8988T (cell line): ENCODE data around the gene AFP.
"Not testable (repeated sequence)": the region's sequence is repeated elsewhere in the genome, so short reads cannot be mapped to it uniquely, and the experiment has no call there.

ENCODE experiments used
- DNase-seq: peaks from one replicate; pipeline ENCODE4 v3.0.0; 2011

AFP gene

DNA sequence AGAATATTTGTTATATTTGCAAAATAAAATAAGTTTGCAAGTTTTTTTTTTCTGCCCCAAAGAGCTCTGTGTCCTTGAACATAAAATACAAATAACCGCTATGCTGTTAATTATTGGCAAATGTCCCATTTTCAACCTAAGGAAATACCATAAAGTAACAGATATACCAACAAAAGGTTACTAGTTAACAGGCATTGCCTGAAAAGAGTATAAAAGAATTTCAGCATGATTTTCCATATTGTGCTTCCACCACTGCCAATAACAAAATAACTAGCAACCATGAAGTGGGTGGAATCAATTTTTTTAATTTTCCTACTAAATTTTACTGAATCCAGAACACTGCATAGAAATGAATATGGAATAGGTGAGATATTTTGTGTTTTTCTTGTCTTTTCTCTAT is at the start of gene AFP:
Gene AFP, plus strand, starts transcription at position 238 of the 400 bp plus-strand sequence. Its CDS starts 42 bp downstream, at position 280.
- no peak for DNase-seq

DNA sequence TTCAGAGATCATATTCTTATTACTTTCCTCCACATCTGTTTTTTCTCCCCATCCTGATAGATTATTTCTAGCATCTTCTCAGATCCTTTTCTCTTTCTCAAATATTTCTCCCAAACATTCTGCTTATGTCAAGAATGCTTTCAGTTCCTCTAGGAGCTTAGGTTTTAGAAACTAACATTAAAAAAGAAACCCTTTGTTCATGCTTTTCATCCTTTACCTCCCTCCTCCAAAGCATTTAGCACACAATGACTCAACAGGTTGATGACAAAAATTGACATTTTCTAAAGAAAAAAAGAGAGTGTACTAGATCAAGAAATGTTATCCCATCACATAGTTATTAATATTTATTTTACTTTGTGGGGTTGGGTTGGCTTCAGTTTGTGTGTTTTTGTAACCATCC is 48.5 kb upstream of the AFP start:
- no peak for DNase-seq

DNA sequence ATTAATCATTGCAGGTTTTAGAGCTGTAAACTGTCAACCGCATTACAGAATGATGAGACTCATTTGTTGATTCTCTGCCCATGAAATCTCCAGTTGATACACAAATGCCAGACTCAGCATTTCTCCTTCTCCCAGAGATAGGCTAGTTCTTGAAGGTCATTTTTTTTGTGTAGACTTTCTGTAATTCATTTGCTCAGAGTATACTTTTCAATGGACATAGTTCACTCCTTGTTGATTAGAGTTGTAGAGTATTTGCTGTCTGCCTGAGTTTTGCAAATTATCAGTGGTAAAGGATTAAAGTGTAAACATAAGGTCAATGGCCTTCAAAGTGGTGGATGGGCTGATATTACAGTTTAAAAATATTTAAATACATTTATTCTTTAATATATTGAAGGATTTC is 47.1 kb upstream of the AFP start:
- no peak for DNase-seq

DNA sequence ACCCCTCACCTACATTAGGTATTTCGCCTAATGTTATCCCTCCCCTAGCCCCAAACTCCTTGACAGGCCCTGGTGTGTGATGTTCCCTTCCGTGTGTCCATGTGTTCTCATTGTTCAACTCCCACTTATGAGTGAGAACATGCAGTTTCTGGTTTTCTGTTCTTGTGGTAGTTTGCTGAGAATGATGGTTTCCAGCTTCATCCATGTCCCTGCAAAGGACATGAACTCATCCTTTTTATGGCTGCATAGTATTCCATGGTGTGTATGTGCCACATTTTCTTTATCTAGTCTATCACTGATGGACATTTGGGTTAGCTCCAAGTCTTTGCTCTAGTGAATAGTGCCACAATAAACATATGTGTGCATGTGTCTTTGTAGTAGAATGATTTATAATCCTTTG is 46.4 kb upstream of the AFP start:
- DNase-seq: not testable (repeated sequence)

DNA sequence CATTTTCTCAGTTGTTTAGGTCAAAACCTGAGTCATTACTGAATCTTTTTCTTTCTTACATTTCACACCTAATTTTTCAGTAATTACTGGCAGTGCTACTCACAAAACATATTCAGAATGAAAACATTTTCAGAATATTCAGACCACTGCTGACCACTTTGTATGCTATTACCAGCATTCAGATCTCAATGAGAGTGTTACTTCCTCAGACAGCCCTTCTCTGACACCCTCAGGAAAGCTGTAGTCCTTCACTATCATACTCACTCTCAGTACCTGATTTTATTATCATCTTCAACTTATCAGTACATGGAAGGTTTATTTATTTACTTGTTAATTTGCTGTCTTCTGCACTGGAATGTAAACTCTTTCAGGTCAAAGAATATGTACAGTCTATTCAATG is 44.2 kb upstream of the AFP start:
- no peak for DNase-seq

DNA sequence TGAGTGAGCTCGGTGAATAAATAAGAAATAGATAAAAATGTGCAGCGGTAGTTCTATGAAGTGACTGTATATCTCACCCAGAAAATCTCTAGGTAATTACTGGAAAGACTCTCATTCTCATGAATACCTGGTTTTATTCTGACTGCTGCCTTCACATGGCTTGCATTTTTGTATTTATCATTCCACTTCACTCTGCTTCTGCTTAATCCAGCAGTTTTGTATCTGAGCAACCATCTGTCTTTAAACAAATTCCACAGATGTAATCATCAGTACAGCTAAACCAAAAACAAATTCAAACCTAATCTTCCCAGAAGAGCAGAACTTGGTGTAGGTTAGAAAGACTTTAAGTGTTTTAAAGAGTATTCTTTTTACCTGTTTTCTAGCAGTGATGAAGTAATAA is 43.1 kb upstream of the AFP start:
- DNase-seq: no peak

DNA sequence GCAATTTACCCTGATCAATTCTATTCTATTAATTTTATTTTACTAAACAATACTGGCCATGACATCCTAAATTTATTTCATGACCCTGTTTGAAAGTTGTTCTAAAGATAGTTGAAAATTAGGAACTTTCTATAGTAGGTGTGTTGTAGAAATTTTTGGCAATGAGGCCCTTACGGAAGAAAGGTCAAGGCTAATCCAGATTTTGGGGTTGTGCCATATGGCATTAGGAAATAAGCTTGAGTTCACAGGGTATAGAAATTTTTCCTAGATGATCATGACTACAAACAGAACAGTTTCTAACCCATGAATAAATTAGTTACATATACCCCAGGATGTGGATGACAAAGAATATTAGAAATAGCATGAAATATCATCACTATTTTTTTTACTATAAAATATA is 39.7 kb upstream of the AFP start:
- DNase-seq: no peak

DNA sequence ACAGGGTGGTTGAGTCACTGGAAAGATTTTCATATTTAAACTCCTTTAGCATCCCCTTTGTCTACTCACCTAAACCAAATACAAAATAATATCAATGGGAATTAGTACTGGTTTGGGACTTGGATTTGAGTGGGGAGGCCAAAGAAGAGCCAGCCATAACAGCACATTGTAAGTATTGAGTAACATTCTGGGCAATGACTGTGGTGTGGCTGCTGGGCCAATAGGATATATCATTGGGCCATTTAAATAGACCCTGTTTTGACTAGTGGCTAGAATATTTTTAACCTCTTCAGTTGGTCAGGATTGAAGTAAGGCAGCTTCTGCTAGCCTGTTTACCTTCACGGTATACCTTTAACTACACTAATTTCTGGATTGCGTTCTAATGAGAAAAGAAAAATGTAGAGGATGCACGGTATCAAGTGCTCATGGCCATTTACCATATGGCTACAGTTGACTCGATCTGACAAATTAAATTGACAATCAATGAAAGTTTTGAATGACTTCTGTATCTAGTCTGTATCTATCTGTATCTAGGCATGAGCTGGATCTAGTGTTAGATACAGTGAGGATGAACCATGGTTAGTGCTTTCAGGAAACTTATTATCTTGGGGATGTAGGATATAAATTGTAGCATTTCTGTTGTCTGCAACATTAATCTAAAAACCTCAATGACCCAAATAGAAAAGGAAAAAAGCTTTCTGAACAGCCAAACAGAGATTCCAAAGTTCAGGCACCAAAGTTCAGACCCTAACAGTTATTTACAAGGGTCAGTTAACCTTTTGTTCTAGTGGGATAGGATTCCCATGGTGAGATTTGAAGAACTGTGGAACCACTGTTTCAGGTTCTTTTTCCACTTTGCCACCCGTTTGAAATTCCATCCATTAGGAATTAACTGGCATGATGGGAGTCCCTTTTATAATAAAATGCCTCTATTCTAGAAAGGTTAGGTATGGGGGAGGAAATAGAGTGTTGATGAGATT is 38.7 kb upstream of the AFP start:
- no peak for DNase-seq

DNA sequence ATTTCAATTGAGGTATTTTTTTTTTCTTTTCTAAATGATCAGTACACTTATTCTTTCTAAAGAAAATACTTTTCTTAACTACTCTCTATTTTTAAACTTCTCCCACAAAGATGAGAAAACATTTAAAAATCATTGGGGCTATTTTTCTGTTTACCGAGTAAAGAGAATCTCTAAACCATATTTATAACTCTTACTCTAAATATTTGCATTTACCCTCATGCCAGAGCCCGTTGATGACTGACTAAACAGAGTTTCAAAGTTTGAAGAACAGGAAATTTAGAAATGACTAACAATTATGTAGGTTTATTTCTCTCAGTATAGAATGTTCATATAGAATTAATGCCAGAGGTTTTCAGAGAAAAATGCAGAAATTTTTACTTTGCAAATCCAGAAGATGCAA is 34.6 kb upstream of the AFP start:
- DNase-seq: no peak

DNA sequence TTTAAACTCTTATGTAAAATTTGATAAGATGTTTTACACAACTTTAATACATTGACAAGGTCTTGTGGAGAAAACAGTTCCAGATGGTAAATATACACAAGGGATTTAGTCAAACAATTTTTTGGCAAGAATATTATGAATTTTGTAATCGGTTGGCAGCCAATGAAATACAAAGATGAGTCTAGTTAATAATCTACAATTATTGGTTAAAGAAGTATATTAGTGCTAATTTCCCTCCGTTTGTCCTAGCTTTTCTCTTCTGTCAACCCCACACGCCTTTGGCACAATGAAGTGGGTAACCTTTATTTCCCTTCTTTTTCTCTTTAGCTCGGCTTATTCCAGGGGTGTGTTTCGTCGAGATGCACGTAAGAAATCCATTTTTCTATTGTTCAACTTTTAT is 32.0 kb upstream of the AFP start, which contains the start of gene ALB:
Gene ALB, plus strand, starts transcription at position 246 of the 400 bp plus-strand sequence. Its CDS starts 41 bp downstream, at position 287.
- DNase-seq: no peak

DNA sequence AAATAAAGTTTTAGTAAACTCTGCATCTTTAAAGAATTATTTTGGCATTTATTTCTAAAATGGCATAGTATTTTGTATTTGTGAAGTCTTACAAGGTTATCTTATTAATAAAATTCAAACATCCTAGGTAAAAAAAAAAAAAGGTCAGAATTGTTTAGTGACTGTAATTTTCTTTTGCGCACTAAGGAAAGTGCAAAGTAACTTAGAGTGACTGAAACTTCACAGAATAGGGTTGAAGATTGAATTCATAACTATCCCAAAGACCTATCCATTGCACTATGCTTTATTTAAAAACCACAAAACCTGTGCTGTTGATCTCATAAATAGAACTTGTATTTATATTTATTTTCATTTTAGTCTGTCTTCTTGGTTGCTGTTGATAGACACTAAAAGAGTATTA is 31.6 kb upstream of the AFP start:
- DNase-seq: no peak

DNA sequence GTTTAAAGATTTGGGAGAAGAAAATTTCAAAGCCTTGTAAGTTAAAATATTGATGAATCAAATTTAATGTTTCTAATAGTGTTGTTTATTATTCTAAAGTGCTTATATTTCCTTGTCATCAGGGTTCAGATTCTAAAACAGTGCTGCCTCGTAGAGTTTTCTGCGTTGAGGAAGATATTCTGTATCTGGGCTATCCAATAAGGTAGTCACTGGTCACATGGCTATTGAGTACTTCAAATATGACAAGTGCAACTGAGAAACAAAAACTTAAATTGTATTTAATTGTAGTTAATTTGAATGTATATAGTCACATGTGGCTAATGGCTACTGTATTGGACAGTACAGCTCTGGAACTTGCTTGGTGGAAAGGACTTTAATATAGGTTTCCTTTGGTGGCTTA is 30.9 kb upstream of the AFP start:
- no peak for DNase-seq

DNA sequence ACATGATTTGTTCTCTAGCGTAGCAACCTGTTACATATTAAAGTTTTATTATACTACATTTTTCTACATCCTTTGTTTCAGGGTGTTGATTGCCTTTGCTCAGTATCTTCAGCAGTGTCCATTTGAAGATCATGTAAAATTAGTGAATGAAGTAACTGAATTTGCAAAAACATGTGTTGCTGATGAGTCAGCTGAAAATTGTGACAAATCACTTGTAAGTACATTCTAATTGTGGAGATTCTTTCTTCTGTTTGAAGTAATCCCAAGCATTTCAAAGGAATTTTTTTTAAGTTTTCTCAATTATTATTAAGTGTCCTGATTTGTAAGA is 29.5 kb upstream of the AFP start:
- no peak for DNase-seq

DNA sequence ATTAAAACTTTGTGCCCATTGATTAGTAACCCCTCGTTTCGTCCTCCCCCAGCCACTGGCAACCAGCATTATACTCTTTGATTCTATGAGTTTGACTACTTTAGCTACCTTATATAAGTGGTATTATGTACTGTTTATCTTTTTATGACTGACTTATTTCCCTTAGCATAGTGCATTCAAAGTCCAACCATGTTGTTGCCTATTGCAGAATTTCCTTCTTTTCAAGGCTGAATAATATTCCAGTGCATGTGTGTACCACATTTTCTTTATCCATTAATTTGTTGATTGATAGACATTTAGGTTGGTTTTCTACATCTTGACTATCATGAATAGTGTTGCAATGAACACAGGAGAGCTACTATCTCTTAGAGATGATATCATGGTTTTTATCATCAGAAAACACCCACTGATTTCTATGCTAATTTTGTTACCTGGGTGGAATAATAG is 28.8 kb upstream of the AFP start:
- no peak for DNase-seq

DNA sequence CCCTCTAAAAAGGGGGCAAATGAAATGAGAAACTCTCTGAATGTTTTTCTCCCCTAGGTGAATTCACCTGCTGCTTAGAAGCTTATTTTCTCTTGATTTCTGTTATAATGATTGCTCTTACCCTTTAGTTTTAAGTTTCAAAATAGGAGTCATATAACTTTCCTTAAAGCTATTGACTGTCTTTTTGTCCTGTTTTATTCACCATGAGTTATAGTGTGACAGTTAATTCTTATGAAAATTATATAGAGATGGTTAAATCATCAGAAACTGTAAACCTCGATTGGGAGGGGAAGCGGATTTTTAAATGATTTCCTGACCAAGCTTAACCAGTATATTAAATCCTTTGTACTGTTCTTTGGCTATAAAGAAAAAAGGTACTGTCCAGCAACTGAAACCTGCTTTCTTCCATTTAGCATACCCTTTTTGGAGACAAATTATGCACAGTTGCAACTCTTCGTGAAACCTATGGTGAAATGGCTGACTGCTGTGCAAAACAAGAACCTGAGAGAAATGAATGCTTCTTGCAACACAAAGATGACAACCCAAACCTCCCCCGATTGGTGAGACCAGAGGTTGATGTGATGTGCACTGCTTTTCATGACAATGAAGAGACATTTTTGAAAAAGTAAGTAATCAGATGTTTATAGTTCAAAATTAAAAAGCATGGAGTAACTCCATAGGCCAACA is 27.7 kb upstream of the AFP start:
- DNase-seq: no peak

DNA sequence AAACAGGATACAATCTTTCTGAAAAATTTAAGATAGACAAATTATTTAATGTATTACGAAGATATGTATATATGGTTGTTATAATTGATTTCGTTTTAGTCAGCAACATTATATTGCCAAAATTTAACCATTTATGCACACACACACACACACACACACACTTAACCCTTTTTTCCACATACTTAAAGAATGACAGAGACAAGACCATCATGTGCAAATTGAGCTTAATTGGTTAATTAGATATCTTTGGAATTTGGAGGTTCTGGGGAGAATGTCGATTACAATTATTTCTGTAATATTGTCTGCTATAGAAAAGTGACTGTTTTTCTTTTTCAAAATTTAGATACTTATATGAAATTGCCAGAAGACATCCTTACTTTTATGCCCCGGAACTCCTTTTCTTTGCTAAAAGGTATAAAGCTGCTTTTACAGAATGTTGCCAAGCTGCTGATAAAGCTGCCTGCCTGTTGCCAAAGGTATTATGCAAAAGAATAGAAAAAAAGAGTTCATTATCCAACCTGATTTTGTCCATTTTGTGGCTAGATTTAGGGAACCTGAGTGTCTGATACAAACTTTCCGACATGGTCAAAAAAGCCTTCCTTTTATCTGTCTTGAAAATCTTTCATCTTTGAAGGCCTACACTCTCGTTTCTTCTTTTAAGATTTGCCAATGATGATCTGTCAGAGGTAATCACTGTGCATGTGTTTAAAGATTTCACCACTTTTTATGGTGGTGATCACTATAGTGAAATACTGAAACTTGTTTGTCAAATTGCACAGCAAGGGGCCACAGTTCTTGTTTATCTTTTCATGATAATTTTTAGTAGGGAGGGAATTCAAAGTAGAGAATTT is 26.8 kb upstream of the AFP start:
- DNase-seq: no peak

DNA sequence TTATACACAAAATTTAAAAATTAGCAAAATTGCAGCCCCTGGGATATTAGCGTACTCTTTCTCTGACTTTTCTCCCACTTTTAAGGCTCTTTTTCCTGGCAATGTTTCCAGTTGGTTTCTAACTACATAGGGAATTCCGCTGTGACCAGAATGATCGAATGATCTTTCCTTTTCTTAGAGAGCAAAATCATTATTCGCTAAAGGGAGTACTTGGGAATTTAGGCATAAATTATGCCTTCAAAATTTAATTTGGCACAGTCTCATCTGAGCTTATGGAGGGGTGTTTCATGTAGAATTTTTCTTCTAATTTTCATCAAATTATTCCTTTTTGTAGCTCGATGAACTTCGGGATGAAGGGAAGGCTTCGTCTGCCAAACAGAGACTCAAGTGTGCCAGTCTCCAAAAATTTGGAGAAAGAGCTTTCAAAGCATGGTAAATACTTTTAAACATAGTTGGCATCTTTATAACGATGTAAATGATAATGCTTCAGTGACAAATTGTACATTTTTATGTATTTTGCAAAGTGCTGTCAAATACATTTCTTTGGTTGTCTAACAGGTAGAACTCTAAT is 26.0 kb upstream of the AFP start:
- DNase-seq: no peak

DNA sequence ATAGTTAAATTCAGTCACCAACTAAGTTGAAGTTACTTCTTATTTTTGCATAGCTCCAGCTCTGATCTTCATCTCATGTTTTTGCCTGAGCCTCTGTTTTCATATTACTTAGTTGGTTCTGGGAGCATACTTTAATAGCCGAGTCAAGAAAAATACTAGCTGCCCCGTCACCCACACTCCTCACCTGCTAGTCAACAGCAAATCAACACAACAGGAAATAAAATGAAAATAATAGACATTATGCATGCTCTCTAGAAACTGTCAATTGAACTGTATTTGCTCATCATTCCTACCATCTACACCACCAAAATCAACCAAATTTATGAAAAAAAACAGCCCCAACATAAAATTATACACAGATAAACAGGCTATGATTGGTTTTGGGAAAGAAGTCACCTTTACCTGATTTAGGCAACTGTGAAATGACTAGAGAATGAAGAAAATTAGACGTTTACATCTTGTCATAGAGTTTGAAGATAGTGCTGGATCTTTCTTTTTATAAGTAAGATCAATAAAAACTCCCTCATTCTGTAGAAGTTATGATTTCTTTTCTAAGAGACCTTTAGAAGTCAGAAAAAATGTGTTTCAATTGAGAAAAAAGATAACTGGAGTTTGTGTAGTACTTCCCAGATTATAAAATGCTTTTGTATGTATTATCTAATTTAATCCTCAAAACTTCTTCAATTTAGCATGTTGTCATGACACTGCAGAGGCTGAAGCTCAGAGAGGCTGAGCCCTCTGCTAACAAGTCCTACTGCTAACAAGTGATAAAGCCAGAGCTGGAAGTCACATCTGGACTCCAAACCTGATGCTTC is 24.9 kb upstream of the AFP start:
- no peak for DNase-seq

DNA sequence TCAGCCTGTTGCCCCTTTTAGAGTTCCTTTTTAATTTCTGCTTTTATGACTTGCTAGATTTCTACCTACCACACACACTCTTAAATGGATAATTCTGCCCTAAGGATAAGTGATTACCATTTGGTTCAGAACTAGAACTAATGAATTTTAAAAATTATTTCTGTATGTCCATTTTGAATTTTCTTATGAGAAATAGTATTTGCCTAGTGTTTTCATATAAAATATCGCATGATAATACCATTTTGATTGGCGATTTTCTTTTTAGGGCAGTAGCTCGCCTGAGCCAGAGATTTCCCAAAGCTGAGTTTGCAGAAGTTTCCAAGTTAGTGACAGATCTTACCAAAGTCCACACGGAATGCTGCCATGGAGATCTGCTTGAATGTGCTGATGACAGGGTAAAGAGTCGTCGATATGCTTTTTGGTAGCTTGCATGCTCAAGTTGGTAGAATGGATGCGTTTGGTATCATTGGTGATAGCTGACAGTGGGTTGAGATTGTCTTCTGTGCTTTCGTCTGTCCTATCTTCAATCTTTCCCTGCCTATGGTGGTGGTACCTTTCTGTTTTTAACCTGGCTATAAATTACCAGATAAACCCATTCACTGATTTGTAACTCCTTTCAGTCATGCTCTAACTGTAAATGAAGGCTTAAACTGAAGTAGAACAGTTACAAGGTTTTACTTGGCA is 24.1 kb upstream of the AFP start:
- DNase-seq: no peak

DNA sequence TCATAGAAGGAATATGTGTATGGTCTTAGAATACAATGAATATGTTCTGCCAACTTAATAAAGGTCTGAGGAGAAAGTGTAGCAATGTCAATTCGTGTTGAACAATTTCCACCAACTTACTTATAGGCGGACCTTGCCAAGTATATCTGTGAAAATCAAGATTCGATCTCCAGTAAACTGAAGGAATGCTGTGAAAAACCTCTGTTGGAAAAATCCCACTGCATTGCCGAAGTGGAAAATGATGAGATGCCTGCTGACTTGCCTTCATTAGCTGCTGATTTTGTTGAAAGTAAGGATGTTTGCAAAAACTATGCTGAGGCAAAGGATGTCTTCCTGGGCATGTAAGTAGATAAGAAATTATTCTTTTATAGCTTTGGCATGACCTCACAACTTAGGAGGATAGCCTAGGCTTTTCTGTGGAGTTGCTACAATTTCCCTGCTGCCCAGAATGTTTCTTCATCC is 22.7 kb upstream of the AFP start:
- no peak for DNase-seq

DNA sequence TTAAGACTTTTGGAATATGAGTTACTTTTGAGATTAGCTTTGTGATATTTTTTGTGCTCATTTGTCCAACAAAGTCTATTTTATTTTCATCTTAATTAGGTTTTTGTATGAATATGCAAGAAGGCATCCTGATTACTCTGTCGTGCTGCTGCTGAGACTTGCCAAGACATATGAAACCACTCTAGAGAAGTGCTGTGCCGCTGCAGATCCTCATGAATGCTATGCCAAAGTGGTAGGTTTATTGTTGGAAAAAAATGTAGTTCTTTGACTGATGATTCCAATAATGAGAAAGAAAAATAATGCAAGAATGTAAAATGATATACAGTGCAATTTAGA is 21.1 kb upstream of the AFP start:
- DNase-seq: no peak
